Endodermal cell (in vitro differentiated cells): ENCODE results near the gene ATF3. TPM values are rescaled to one million over a fixed set of nuclear protein-coding genes. Genes with fewer than 3 reads are reported as not detected.

Source experiments
- DNase-seq: peaks from one replicate; pipeline ENCODE4 v3.0.0-alpha.2; 2017
- H3K27ac ChIP-seq: 2 replicates; pipeline ENCODE4 v1.5.1; 2013; ENCODE audit warnings: mild to moderate bottlenecking, low read depth, low read length, moderate library complexity
- H3K27me3 ChIP-seq: 2 replicates; pipeline ENCODE4 v1.6.1; 2013; ENCODE audit warnings: mild to moderate bottlenecking, low read length, moderate library complexity; ENCODE audit not compliant: insufficient read depth, control insufficient read depth, poor library complexity, severe bottlenecking
- H3K36me3 ChIP-seq: 2 replicates; pipeline ENCODE4 v1.7.0; 2013; ENCODE audit warnings: mild to moderate bottlenecking, low read length, moderate library complexity; ENCODE audit not compliant: control insufficient read depth, insufficient read depth
- H3K4me1 ChIP-seq: one replicate; pipeline ENCODE4 v1.7.0; 2013; ENCODE audit warnings: low read length; ENCODE audit not compliant: control insufficient read depth, insufficient read depth
- H3K4me3 ChIP-seq: 2 replicates; pipeline ENCODE4 v1.5.1; 2013; ENCODE audit warnings: mild to moderate bottlenecking, low read length, moderate library complexity
- H3K9ac ChIP-seq: 2 replicates; pipeline ENCODE4 v1.6.1; 2013; ENCODE audit warnings: mild to moderate bottlenecking, low read length, moderate library complexity; ENCODE audit not compliant: poor library complexity, severe bottlenecking; ENCODE audit errors: extremely low read depth
- H3K9me3 ChIP-seq: 2 replicates; pipeline ENCODE4 v1.6.1; 2013; ENCODE audit warnings: mild to moderate bottlenecking, low read length, moderate library complexity; ENCODE audit not compliant: control insufficient read depth
- H3K27ac Mint-ChIP-seq: 2 replicates; pipeline ENCODE4 v1.8.0; 2020; ENCODE audit warnings: mixed read lengths
- H3K27me3 Mint-ChIP-seq: 2 replicates; pipeline ENCODE4 v1.8.0; 2021; ENCODE audit warnings: mild to moderate bottlenecking, mixed read lengths; ENCODE audit not compliant: insufficient read depth
- H3K36me3 Mint-ChIP-seq: 2 replicates; pipeline ENCODE4 v1.8.0; 2020; ENCODE audit warnings: low read depth, mixed read lengths
- H3K4me1 Mint-ChIP-seq: 2 replicates; pipeline ENCODE4 v1.8.0; 2020; ENCODE audit warnings: mixed read lengths
- H3K4me3 Mint-ChIP-seq: 2 replicates; pipeline ENCODE4 v1.8.0; 2020; ENCODE audit warnings: mild to moderate bottlenecking, moderate library complexity, mixed read lengths
- H3K9me3 Mint-ChIP-seq: 2 replicates; pipeline ENCODE4 v1.8.0; 2020; ENCODE audit warnings: mild to moderate bottlenecking, mixed read lengths
- WGBS, 2 experiments: methylation state at CpG; one replicate each; pipeline versions ENCODE4 v1.1.5 to v1.1.7; 2013; ENCODE audit warnings: missing lambda C conversion rate in 2 of 2, mixed read lengths in 1 of 2; ENCODE audit not compliant: insufficient coverage in 1 of 2, insufficient read length in 1 of 2; 5-methylcytosine and 5-hydroxymethylcytosine counted together
- total RNA-seq, 2 donors: library from RNA; stranded (reverse); fragmentation: NEBNext Ultra II Directional in 1 of 2; extraction: Animal tissue kit (Norgen Biotek cat#: 25700) in 1 of 2; gene quantifications; 2 replicates in 1 of 2; 3 replicates in 1 of 2; pipeline ENCODE4 v1.2.1, GENCODE V29; 2021
- TF ChIP-seq, protein P1 (sequence below): fragments of 200-600 bp; sonication (generic); conservative IDR thresholded peaks from 2 replicates; pipeline ENCODE4 v1.5.0; 2021; ENCODE audit warnings: antibody characterized with exemption, mild to moderate bottlenecking

The ATF3 gene
- total RNA-seq, 2 donors from 2014 or later, result 12.6 to 24.0 TPM

DNA sequence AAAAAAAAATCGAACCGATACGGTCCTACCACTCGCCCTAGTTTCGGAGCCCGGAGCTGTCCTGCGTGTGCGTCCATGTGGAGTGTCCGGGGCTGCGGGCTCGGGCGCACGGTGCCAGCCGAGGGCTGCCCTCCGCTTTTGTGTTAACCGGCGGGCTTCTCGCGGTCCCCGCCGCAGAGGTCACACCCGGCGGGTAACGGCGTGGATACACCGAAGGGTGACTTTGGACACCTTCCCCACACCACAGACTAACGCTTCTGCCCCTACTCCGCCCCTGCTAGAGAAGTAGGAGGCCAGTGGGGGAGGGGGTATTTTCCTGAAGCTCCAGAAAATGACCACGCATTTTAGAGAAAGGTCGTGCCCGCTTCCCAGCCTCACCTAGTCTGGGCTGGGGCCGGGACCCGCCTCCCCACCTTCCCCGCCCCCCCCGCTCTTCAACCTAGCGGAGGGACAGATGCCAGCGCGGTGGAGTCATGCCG, 609 bp upstream of the ATF3 start:
- no peak for DNase-seq
- H3K36me3 Mint-ChIP-seq, result no peaks in the 10 kb centered on the region
- WGBS, 2 experiments, result 0 to 2% methylated on average over 8 to 35 of the region's 39 CpGs
- Histone ChIP-seq H3K27me3 (peaks cover 33% of the 10 kb centered on the region), H3K27ac (peak overlapping the region; percentile 41), H3K4me1 (peaks cover 23% of the 10 kb centered on the region), H3K36me3 (peaks cover 2% of the 10 kb centered on the region), H3K9me3 (no peaks in the 10 kb centered on the region), H3K4me3 (peak overlapping the region; percentile 89), H3K9ac (peak overlapping the region; percentile 88)
- TF ChIP-seq, protein P1, sequence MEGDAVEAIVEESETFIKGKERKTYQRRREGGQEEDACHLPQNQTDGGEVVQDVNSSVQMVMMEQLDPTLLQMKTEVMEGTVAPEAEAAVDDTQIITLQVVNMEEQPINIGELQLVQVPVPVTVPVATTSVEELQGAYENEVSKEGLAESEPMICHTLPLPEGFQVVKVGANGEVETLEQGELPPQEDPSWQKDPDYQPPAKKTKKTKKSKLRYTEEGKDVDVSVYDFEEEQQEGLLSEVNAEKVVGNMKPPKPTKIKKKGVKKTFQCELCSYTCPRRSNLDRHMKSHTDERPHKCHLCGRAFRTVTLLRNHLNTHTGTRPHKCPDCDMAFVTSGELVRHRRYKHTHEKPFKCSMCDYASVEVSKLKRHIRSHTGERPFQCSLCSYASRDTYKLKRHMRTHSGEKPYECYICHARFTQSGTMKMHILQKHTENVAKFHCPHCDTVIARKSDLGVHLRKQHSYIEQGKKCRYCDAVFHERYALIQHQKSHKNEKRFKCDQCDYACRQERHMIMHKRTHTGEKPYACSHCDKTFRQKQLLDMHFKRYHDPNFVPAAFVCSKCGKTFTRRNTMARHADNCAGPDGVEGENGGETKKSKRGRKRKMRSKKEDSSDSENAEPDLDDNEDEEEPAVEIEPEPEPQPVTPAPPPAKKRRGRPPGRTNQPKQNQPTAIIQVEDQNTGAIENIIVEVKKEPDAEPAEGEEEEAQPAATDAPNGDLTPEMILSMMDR, result no peak
- H3K27me3 Mint-ChIP-seq, result peaks cover 60% of the 10 kb centered on the region
- H3K9me3 Mint-ChIP-seq, result no peaks in the 10 kb centered on the region
- peaks cover 54% of the 10 kb centered on the region for H3K4me1 Mint-ChIP-seq
- H3K27ac Mint-ChIP-seq, result peak overlapping the region; percentile 94
- peak overlapping the region; percentile 75 for H3K4me3 Mint-ChIP-seq

DNA sequence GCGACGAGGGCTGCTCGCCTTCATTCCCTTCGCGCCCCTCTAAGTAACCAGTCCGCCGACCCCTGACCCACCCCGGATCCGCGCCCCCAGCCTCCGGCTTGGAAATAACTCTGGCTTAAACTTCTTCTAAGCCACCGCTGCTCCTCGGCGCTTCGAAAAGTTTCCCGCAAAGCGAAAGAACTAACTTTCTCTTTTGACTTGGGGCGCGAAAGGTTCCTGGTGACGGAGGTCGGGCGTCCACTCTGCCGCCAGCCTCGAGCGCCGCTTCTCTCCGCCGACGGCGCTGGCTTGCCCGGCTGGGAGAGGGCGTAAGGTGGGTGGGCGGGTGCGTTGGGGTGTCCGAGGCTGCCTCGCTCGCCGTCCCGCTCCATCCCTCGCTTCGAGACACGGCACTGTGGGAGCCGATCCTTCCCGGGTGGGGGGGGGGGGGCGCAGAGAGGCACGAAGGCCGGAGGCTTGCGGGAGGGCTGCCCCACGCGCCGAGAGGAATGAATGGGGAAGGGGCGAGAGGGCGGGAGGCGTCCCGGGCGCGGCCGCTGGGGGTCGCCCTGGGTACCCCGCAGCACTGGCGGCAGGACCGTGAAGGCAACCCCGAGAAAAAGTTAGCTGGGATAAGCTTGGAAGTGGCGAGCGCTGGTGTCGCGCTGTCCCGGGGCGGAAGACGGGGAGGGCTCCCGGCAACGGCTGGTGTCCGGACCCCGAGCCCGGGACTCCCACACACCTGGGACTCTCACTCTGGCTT, 569 bp downstream of the ATF3 start:
- TF ChIP-seq, protein P1, result peak; percentile 89
- Histone ChIP-seq H3K4me3 (peak overlapping the region; percentile 96), H3K4me1 (peaks cover 24% of the 10 kb centered on the region), H3K27ac (peak overlapping the region; percentile 87), H3K9ac (peak overlapping the region; percentile 90), H3K36me3 (peaks cover 14% of the 10 kb centered on the region), H3K9me3 (no peaks in the 10 kb centered on the region), H3K27me3 (peaks cover 21% of the 10 kb centered on the region)
- 0% methylated on average over 36 to 74 of the region's 75 CpGs for WGBS, 2 experiments
- H3K4me1 Mint-ChIP-seq, result peaks cover 58% of the 10 kb centered on the region
- H3K36me3 Mint-ChIP-seq, result peaks cover 2% of the 10 kb centered on the region
- H3K9me3 Mint-ChIP-seq, result no peaks in the 10 kb centered on the region
- peaks cover 49% of the 10 kb centered on the region for H3K27me3 Mint-ChIP-seq
- H3K27ac Mint-ChIP-seq, result peak overlapping the region; percentile 94
- H3K4me3 Mint-ChIP-seq, result peak overlapping the region; percentile 75
- DNase-seq, result peak; percentile 90

DNA sequence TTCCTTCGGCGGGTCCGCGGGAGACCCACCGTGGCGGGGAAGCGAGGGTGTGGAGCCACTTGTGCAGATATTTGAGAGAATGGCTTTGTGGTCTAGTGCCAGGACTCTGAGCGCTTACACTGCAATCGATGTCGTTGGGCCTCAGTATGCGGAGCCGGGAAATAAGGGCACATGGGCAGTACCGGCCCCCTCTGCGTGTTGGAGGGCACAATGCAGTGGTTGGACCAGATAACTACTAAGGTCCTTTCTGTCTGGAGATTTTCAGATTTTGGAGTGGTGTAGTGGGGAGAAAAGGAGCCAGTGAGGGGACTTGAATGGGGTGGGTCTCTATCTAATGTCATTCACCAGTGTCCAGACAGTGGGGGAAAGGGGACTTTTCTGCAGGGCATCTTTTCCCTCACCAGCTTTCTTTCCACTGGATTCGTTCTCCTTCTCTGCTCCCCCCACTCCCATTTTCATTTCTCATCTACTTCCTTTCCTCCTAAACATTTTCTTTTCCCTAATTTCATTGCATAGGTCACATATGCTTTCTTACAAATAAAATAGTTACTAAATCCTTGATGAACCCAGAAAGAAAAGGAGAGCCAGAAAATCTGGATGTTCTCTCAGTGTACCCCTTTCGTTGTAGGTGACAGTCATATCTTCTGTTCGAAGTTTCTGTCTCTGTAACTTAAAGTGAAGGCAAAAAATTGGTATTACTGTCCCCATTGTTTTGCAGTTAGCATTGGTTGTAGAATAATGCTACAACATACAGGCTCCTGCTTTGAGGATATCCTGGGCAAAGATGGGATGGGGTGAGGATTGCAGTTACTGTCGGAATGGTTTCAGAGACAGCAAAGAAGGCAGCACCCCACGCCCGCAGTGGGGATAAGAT, 1.4 kb downstream of the ATF3 start:
- peaks cover 21% of the 10 kb centered on the region for H3K4me1 ChIP-seq

More for the DNA sequence above, 1.4 kb downstream of the ATF3 start:
- Mint-ChIP-seq H3K4me1 (peaks cover 54% of the 10 kb centered on the region), H3K27ac (no peak overlapping the region), H3K9me3 (no peaks in the 10 kb centered on the region), H3K27me3 (peaks cover 41% of the 10 kb centered on the region), H3K36me3 (peaks cover 7% of the 10 kb centered on the region), H3K4me3 (peak overlapping the region; percentile 75)
- Histone ChIP-seq H3K9me3 (no peaks in the 10 kb centered on the region), H3K36me3 (peaks cover 22% of the 10 kb centered on the region), H3K9ac (peak overlapping the region; percentile 77), H3K4me3 (peak overlapping the region; percentile 96), H3K27me3 (peaks cover 13% of the 10 kb centered on the region), H3K27ac (no peak overlapping the region)
- DNase-seq, result no peak
- WGBS, 2 experiments, result 23% methylated on average over 19 to 20 of the region's 20 CpGs
- TF ChIP-seq, protein P1, result no peak
